GM12878 (cell line): ENCODE data around the gene SMAP1.

Experiments used
- CTCF ChIP-seq, 3 experiments: IDR thresholded peaks in 2 of 3; conservative IDR thresholded peaks in 1 of 3; 2 replicates each; pipeline ENCODE4 v1.5.1; 2011; ENCODE audit warnings: low read depth in 3 of 3, low read length in 3 of 3, mild to moderate bottlenecking in 3 of 3, control low read depth in 2 of 3, moderate library complexity in 2 of 3, inconsistent platforms in 1 of 3, mixed read lengths in 1 of 3; ENCODE audit not compliant: control insufficient read depth in 2 of 3, insufficient read depth in 1 of 3; ENCODE audit errors: extremely low read depth in 1 of 3
- DPF2 ChIP-seq: fragments of 450-650 bp; IDR thresholded peaks from 2 replicates; pipeline ENCODE4 v1.6.1; 2017; ENCODE audit warnings: mild to moderate bottlenecking
- FOS ChIP-seq: IDR thresholded peaks from 3 replicates; pipeline ENCODE4 v1.6.1; 2011; ENCODE audit warnings: borderline replicate concordance; ENCODE audit not compliant: insufficient read length; ENCODE audit errors: extremely low read depth
- NFIC ChIP-seq: IDR thresholded peaks from 2 replicates; pipeline ENCODE4 v1.6.1; 2012; ENCODE audit warnings: low read depth, mild to moderate bottlenecking, inconsistent platforms, low read length, moderate library complexity
- NR2C2 ChIP-seq: IDR thresholded peaks from 2 replicates; pipeline ENCODE4 v1.6.1; 2011; ENCODE audit warnings: borderline replicate concordance, low read depth; ENCODE audit not compliant: control insufficient read depth, insufficient read length
- RAD21 ChIP-seq: IDR thresholded peaks from 2 replicates; pipeline ENCODE4 v1.6.1; 2011; ENCODE audit warnings: mild to moderate bottlenecking, low read depth, low read length, moderate library complexity; ENCODE audit not compliant: insufficient read depth
- RELA ChIP-seq: fragments of 450-650 bp; IDR thresholded peaks from 2 replicates; pipeline ENCODE4 v1.8.0; 2014; ENCODE audit warnings: borderline replicate concordance; ENCODE audit not compliant: partially characterized antibody
- SIN3A ChIP-seq: IDR thresholded peaks from 2 replicates; pipeline ENCODE4 v1.6.1; 2012; ENCODE audit warnings: low read depth, low read length, improper control_type of control experiment
- TAF1 ChIP-seq: IDR thresholded peaks from 2 replicates; pipeline ENCODE4 v1.6.1; 2011; ENCODE audit warnings: mild to moderate bottlenecking, low read depth, low read length, borderline replicate concordance
- TF ChIP-seq, protein P1 (sequence below): IDR thresholded peaks from 2 replicates; pipeline ENCODE4 v1.6.1; 2012; ENCODE audit warnings: low read depth, low read length, improper control_type of control experiment

DNA sequence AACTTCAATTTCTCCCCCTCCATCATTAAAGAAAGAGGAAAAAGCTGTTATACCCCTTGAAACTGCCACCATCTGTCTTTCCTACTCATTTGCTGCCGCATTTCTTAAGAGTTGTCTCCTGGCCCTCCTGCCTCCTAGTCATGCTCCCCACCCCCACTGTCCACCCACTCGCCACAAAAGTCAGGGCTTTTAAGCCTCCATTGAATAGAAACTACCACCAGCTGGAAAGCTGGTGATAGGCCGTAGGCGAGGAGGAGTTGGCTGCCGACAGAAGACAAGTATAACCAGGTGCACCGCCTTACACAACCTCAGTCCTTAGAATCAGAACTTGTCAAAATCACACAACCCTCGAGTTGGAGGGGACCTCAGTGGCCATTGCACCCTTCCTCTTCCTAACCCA, 221.6 kb downstream of the SMAP1 start:
- no peak for TF ChIP-seq SIN3A
- TF ChIP-seq, protein P1, sequence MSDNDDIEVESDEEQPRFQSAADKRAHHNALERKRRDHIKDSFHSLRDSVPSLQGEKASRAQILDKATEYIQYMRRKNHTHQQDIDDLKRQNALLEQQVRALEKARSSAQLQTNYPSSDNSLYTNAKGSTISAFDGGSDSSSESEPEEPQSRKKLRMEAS, result no peak
- no peak for TF ChIP-seq RAD21
- no peak for TF ChIP-seq DPF2
- no peak for TF ChIP-seq NR2C2
- TF ChIP-seq TAF1, result no peak
- TF ChIP-seq CTCF (IDR thresholded peaks at IDR 0.05 in 2 of 3, conservative IDR thresholded peaks at IDR 0.05 in 1 of 3; ENCODE audit: control insufficient read depth in 2 of 3, extremely low read depth in 1 of 3, insufficient read depth in 1 of 3, low read depth in 3 of 3, low read length in 3 of 3), result no peak
- no peak for TF ChIP-seq RELA
- no peak for TF ChIP-seq NFIC
- no peak for TF ChIP-seq FOS
